HG03280 (cell line): ENCODE measurements around the gene GADD45G.

Experiments
- ATAC-seq: cut with Tn5 transposase; IDR thresholded peaks from one replicate; pipeline ENCODE4 v1.9.1; 2021; ENCODE audit warnings: mild to moderate bottlenecking, moderate library complexity; ENCODE audit not compliant: unreplicated experiment

The GADD45G gene

GRCh38 chr9:89648247-89649000 lies 43.6 kb downstream of the GADD45G start:
- no peak for ATAC-seq

GRCh38 chr9:89649039-89649691 lies 44.4 kb downstream of the GADD45G start:
- no peak for ATAC-seq

- no peak for ATAC-seq
These were observed 49.3 kb downstream of the GADD45G start for GRCh38 chr9:89654025-89654662.

GRCh38 chr9:89655056-89655989 lies 50.5 kb downstream of the GADD45G start:
- ATAC-seq: no peak
